SK-N-MC (cell line): ENCODE data around the gene ADAMTS19.

Source experiments
- EZH2 ChIP-seq: fragments of 200-600 bp; sonication (generic); IDR thresholded peaks from one replicate; pipeline ENCODE4 v1.6.1; 2017; ENCODE audit warnings: antibody characterized with exemption
- POLR2AphosphoS5 ChIP-seq: IDR thresholded peaks from 2 replicates; pipeline ENCODE4 v1.6.1; 2012; ENCODE audit warnings: mild to moderate bottlenecking, low read depth, low read length, borderline replicate concordance

DNA sequence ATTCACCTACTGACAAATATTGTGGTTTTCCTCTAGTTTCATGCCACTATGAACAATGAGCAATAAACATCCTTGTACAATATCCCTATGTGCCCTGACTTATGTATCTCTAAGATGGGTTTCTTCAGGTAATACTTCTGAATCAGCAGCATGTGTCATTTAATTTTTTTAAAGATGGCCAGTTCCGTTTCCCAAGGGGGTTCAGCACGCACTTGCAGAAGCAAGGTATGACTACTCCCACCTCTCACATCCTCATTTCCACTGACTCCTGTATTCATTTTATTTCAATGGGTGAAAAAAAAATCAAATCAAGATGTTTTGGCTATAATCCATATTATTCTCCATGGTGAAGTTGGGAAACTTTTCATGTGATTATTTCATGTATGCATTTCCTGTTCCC is 14.7 kb upstream of the ADAMTS19 start:
- no peak for TF ChIP-seq POLR2AphosphoS5
- TF ChIP-seq EZH2 = no peak
